ENCODE measurements around the gene PDE4D.

PDE4D gene

GRCh38 chr5:59119480-59119879, 774.0 kb downstream of the PDE4D start:
- H3K4me3 ChIP-seq (ENCODE audit: extremely low read depth, insufficient read depth, low read length, poor library complexity, severe bottlenecking) = no peak overlapping the region
- H3K9me3 ChIP-seq (ENCODE audit: control insufficient read depth, low read length) = no peaks in the 10 kb centered on the region
- WGBS, 2 experiments (ENCODE audit: insufficient coverage in 2 of 2) = no CpG with 5 or more reads among the region's 1 CpG
- H3K36me3 ChIP-seq (ENCODE audit: control insufficient read depth, insufficient read depth, low read length) = no peaks in the 10 kb centered on the region
- no peak overlapping the region for H3K27ac ChIP-seq (ENCODE audit: low read depth, low read length, severe bottlenecking)
- H3K4me1 ChIP-seq (ENCODE audit: control insufficient read depth, insufficient read depth, low read length, poor library complexity, severe bottlenecking) = peaks cover 34% of the 10 kb centered on the region

GRCh38 chr5:59117320-59117719, 776.2 kb downstream of the PDE4D start:
- no peaks in the 10 kb centered on the region for H3K9me3 ChIP-seq (ENCODE audit: control insufficient read depth, low read length)
- H3K36me3 ChIP-seq (ENCODE audit: control insufficient read depth, insufficient read depth, low read length) = no peaks in the 10 kb centered on the region
- H3K4me3 ChIP-seq (ENCODE audit: extremely low read depth, insufficient read depth, low read length, poor library complexity, severe bottlenecking) = no peak overlapping the region
- peaks cover 23% of the 10 kb centered on the region for H3K4me1 ChIP-seq (ENCODE audit: control insufficient read depth, insufficient read depth, low read length, poor library complexity, severe bottlenecking)
- 100% methylated on average over 1 to 2 of the region's 3 CpGs for WGBS, 2 experiments (ENCODE audit: insufficient coverage in 2 of 2)
- H3K27ac ChIP-seq (ENCODE audit: low read depth, low read length, severe bottlenecking) = no peak overlapping the region

- 65 to 71% methylated on average over 8 to 10 of the region's 11 CpGs for WGBS, 2 experiments (ENCODE audit: insufficient coverage in 2 of 2)
- peaks cover 23% of the 10 kb centered on the region for H3K4me1 ChIP-seq (ENCODE audit: control insufficient read depth, insufficient read depth, low read length, poor library complexity, severe bottlenecking)
- no peaks in the 10 kb centered on the region for H3K36me3 ChIP-seq (ENCODE audit: control insufficient read depth, insufficient read depth, low read length)
- H3K4me3 ChIP-seq (ENCODE audit: extremely low read depth, insufficient read depth, low read length, poor library complexity, severe bottlenecking) = no peak overlapping the region
- peak overlapping the region; percentile 43 for H3K27ac ChIP-seq (ENCODE audit: low read depth, low read length, severe bottlenecking)
- H3K9me3 ChIP-seq (ENCODE audit: control insufficient read depth, low read length) = no peaks in the 10 kb centered on the region
Observed at GRCh38 chr5:59116231-59116865, 777.2 kb downstream of the PDE4D start.

- Histone ChIP-seq H3K4me1 (ENCODE audit: control insufficient read depth, insufficient read depth, low read length, poor library complexity, severe bottlenecking) (peaks cover 23% of the 10 kb centered on the region), H3K36me3 (ENCODE audit: control insufficient read depth, insufficient read depth, low read length) (no peaks in the 10 kb centered on the region), H3K9me3 (ENCODE audit: control insufficient read depth, low read length) (no peaks in the 10 kb centered on the region), H3K27ac (ENCODE audit: low read depth, low read length, severe bottlenecking) (no peak overlapping the region), H3K4me3 (ENCODE audit: extremely low read depth, insufficient read depth, low read length, poor library complexity, severe bottlenecking) (no peak overlapping the region)
Observed at GRCh38 chr5:59115345-59115744, 778.2 kb downstream of the PDE4D start.

- Histone ChIP-seq H3K4me1 (ENCODE audit: control insufficient read depth, insufficient read depth, low read length, poor library complexity, severe bottlenecking) (peaks cover 14% of the 10 kb centered on the region), H3K36me3 (ENCODE audit: control insufficient read depth, insufficient read depth, low read length) (no peaks in the 10 kb centered on the region), H3K9me3 (ENCODE audit: control insufficient read depth, low read length) (no peaks in the 10 kb centered on the region), H3K27ac (ENCODE audit: low read depth, low read length, severe bottlenecking) (no peak overlapping the region), H3K4me3 (ENCODE audit: extremely low read depth, insufficient read depth, low read length, poor library complexity, severe bottlenecking) (no peak overlapping the region)
- WGBS, 2 experiments (ENCODE audit: insufficient coverage in 2 of 2) = 86% methylated on average over 1 of the region's 2 CpGs; no CpG with 5 or more reads in 1 of the 2 experiments
Observed at GRCh38 chr5:59109383-59109782, 784.1 kb downstream of the PDE4D start.

- Histone ChIP-seq H3K27ac (ENCODE audit: low read depth, low read length, severe bottlenecking) (no peak overlapping the region), H3K36me3 (ENCODE audit: control insufficient read depth, insufficient read depth, low read length) (no peaks in the 10 kb centered on the region), H3K4me1 (ENCODE audit: control insufficient read depth, insufficient read depth, low read length, poor library complexity, severe bottlenecking) (peaks cover 18% of the 10 kb centered on the region), H3K4me3 (ENCODE audit: extremely low read depth, insufficient read depth, low read length, poor library complexity, severe bottlenecking) (no peak overlapping the region), H3K9me3 (ENCODE audit: control insufficient read depth, low read length) (no peaks in the 10 kb centered on the region)
- 83 to 89% methylated on average over 1 of the region's 2 CpGs for WGBS, 2 experiments (ENCODE audit: insufficient coverage in 2 of 2)
Observed at GRCh38 chr5:59107692-59108091, 785.8 kb downstream of the PDE4D start.

GRCh38 chr5:59104400-59105127, 789.0 kb downstream of the PDE4D start:
- Histone ChIP-seq H3K4me3 (ENCODE audit: extremely low read depth, insufficient read depth, low read length, poor library complexity, severe bottlenecking) (no peak overlapping the region), H3K4me1 (ENCODE audit: control insufficient read depth, insufficient read depth, low read length, poor library complexity, severe bottlenecking) (peaks cover 23% of the 10 kb centered on the region), H3K36me3 (ENCODE audit: control insufficient read depth, insufficient read depth, low read length) (no peaks in the 10 kb centered on the region), H3K27ac (ENCODE audit: low read depth, low read length, severe bottlenecking) (peak overlapping the region; percentile 93), H3K9me3 (ENCODE audit: control insufficient read depth, low read length) (no peaks in the 10 kb centered on the region)
- 73 to 78% methylated on average over 2 to 5 of the region's 9 CpGs for WGBS, 2 experiments (ENCODE audit: insufficient coverage in 2 of 2)

- Histone ChIP-seq H3K4me3 (ENCODE audit: extremely low read depth, insufficient read depth, low read length, poor library complexity, severe bottlenecking) (no peak overlapping the region), H3K9me3 (ENCODE audit: control insufficient read depth, low read length) (no peaks in the 10 kb centered on the region), H3K4me1 (ENCODE audit: control insufficient read depth, insufficient read depth, low read length, poor library complexity, severe bottlenecking) (peaks cover 24% of the 10 kb centered on the region), H3K36me3 (ENCODE audit: control insufficient read depth, insufficient read depth, low read length) (no peaks in the 10 kb centered on the region), H3K27ac (ENCODE audit: low read depth, low read length, severe bottlenecking) (no peak overlapping the region)
- 100% methylated on average over 1 of the region's 3 CpGs for WGBS, 2 experiments (ENCODE audit: insufficient coverage in 2 of 2)
Observed at GRCh38 chr5:59103303-59103702, 790.2 kb downstream of the PDE4D start.

- H3K27ac ChIP-seq (ENCODE audit: low read depth, low read length, severe bottlenecking) = no peak overlapping the region
- WGBS, 2 experiments (ENCODE audit: insufficient coverage in 2 of 2) = no CpG with 5 or more reads among the region's 1 CpG
- no peaks in the 10 kb centered on the region for H3K9me3 ChIP-seq (ENCODE audit: control insufficient read depth, low read length)
- no peaks in the 10 kb centered on the region for H3K36me3 ChIP-seq (ENCODE audit: control insufficient read depth, insufficient read depth, low read length)
- no peak overlapping the region for H3K4me3 ChIP-seq (ENCODE audit: extremely low read depth, insufficient read depth, low read length, poor library complexity, severe bottlenecking)
- H3K4me1 ChIP-seq (ENCODE audit: control insufficient read depth, insufficient read depth, low read length, poor library complexity, severe bottlenecking) = peaks cover 26% of the 10 kb centered on the region
Observed at GRCh38 chr5:59102437-59102836, 791.1 kb downstream of the PDE4D start.

- 86 to 100% methylated on average over 2 of the region's 5 CpGs for WGBS, 2 experiments (ENCODE audit: insufficient coverage in 2 of 2)
- H3K27ac ChIP-seq (ENCODE audit: low read depth, low read length, severe bottlenecking) = no peak overlapping the region
- H3K36me3 ChIP-seq (ENCODE audit: control insufficient read depth, insufficient read depth, low read length) = no peaks in the 10 kb centered on the region
- H3K4me1 ChIP-seq (ENCODE audit: control insufficient read depth, insufficient read depth, low read length, poor library complexity, severe bottlenecking) = peaks cover 34% of the 10 kb centered on the region
- H3K9me3 ChIP-seq (ENCODE audit: control insufficient read depth, low read length) = no peaks in the 10 kb centered on the region
- H3K4me3 ChIP-seq (ENCODE audit: extremely low read depth, insufficient read depth, low read length, poor library complexity, severe bottlenecking) = no peak overlapping the region
Observed at GRCh38 chr5:59100875-59101274, 792.7 kb downstream of the PDE4D start.

GRCh38 chr5:59099995-59100345, 793.6 kb downstream of the PDE4D start:
- WGBS, 2 experiments (ENCODE audit: insufficient coverage in 2 of 2) = 97 to 98% methylated on average over 5 to 6 of the region's 6 CpGs
- Histone ChIP-seq H3K9me3 (ENCODE audit: control insufficient read depth, low read length) (no peaks in the 10 kb centered on the region), H3K4me1 (ENCODE audit: control insufficient read depth, insufficient read depth, low read length, poor library complexity, severe bottlenecking) (peaks cover 26% of the 10 kb centered on the region), H3K27ac (ENCODE audit: low read depth, low read length, severe bottlenecking) (no peak overlapping the region), H3K4me3 (ENCODE audit: extremely low read depth, insufficient read depth, low read length, poor library complexity, severe bottlenecking) (no peak overlapping the region), H3K36me3 (ENCODE audit: control insufficient read depth, insufficient read depth, low read length) (no peaks in the 10 kb centered on the region)
